Lower leg skin (tissue), 3 donors: ENCODE measurements around the gene AKR1C4.
"Not testable (repeated sequence)": the region's sequence is repeated elsewhere in the genome, so short reads cannot be mapped to it uniquely, and the experiment has no call there.

ENCODE experiments used
- CTCF ChIP-seq, 3 donors: fragments of 450-650 bp; IDR thresholded peaks; one replicate each; pipeline ENCODE4 v1.5.1; 2016; ENCODE audit warnings: antibody characterized with exemption in 3 of 3, mild to moderate bottlenecking in 3 of 3, moderate library complexity in 2 of 3
- POLR2A ChIP-seq, 2 donors: fragments of 450-650 bp; IDR thresholded peaks; one replicate each; pipeline ENCODE4 v1.6.1; 2016 to 2017; ENCODE audit warnings: antibody characterized with exemption in 2 of 2, mild to moderate bottlenecking in 1 of 2, moderate library complexity in 1 of 2

GRCh38 chr10:5209776-5210175 lies 13.1 kb downstream of the AKR1C4 start:
- not testable (repeated sequence) for TF ChIP-seq CTCF, POLR2A (IDR thresholded peaks at IDR 0.05)
